ENCODE measurements around the gene SPEG. TPM values are rescaled to one million over a fixed set of nuclear protein-coding genes. Genes with fewer than 3 reads are reported as not detected.

The SPEG gene
- total and polyA plus RNA-seq, 2 donors (not counting 3 experiments of a cell fraction or from before 2014, with no cell fraction given), result 0.84 to 3.5 TPM

DNA sequence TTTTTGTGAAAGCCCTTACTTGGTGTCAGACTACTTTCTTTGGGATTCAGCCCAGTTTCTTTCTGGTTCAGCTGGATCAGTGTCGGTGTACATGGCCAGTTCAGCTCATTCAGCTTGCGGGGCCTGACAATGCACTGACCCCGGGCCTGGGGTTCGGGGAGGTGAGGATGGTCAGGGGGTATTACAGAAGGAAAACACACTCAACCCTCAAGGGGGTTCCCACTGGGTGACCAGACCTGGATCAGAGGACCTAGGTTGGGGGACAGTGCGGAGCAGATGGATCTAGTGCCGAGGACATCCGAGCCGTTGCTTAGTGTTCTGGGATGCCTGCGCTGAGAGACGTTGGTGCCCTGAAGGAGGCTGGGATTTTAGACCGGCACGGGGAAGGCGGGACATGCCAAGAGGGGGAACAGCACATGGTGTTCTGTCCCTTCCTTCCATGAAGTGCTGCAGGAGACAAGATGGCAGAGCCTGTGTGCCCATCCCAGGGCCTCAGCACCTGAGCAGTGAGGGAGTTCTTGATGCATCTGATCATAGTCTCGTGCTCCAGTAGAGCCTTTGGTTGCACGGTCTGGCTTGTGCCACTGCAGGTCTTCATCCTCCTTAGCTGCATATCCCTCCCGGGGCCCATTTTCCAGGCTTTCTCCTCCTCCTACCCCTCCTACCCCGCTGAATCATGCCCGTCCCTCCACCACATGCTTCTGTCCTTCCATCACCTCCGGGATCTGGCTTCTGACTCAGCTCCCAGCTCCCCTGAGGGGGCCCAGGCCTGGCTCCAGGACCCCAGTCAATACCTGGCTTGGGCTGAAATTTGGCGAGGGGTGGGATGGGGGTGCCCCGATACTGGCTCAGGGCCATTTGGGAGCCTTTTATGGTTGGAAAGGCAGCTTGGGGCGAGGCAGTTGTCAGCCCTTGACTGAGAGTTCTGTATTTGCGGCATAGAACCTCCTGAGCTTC is 18.0 kb downstream of the SPEG start:
- ChIA-PET CTCF (interaction anchor here (0.6 to 8.2 kb wide), 5 partner anchors 11 to 79 kb away, joined by 3 to 181 read pairs (median 6); no protein-coding TSS in a partner anchor), POLR2A (no interaction called here)
- Histone ChIP-seq H3K4me2 (ENCODE audit: insufficient read depth, low read length) (no peak overlapping the region), H3K9ac (replicated peaks; ENCODE audit: extremely low read depth, insufficient read depth, low read length) (no peak overlapping the region), H3K79me2 (ENCODE audit: control insufficient read depth, insufficient read depth, low read length) (no peaks in the 10 kb centered on the region), H4K20me1 (replicated peaks; ENCODE audit: control insufficient read depth, extremely low read depth, insufficient read depth, low read length) (no peaks in the 10 kb centered on the region), H3K36me3 (ENCODE audit: control insufficient read depth in 2 of 2, extremely low read depth in 1 of 2, insufficient read depth in 2 of 2, low read length in 2 of 2) (no peaks in the 10 kb centered on the region), H3K27ac (ENCODE audit: insufficient read depth, low read depth, low read length) (no peak overlapping the region), H3K27me3 (ENCODE audit: control insufficient read depth in 2 of 2, insufficient read depth in 2 of 2, low read length in 2 of 2) (peaks cover 0 to 1% of the 10 kb centered on the region in 2 experiments), H2AFZ (ENCODE audit: low read depth, low read length) (no peak overlapping the region), H3K4me1 (ENCODE audit: control insufficient read depth, extremely low read depth, insufficient read depth, low read length) (no peaks in the 10 kb centered on the region), H3K4me3 (replicated peaks in 1 of 3; ENCODE audit: insufficient read depth in 1 of 3, low read depth in 1 of 3, low read length in 3 of 3) (no peak overlapping the region), H3K9me3 (replicated peaks; ENCODE audit: control insufficient read depth, insufficient read depth, low read length) (no peaks in the 10 kb centered on the region), H3K9me1 (replicated peaks; ENCODE audit: control insufficient read depth, extremely low read depth, insufficient read depth, low read length) (no peaks in the 10 kb centered on the region)
- TF ChIP-seq POLR2AphosphoS5 (IDR thresholded peaks at IDR 0.05; ENCODE audit: insufficient read depth, low read depth, low read length) (no peak), GATA2 (IDR thresholded peaks at IDR 0.05; ENCODE audit: insufficient read depth, insufficient read length, low read depth, low read length) (no peak), FOS (IDR thresholded peaks at IDR 0.05; ENCODE audit: borderline replicate concordance, insufficient read depth, low read length) (no peak), POLR2A (IDR thresholded peaks at IDR 0.05; ENCODE audit: low read depth, low read length) (no peak)
- DNase-seq (ENCODE audit: low read depth, low spot score), result no peak
- FAIRE-seq, result no peak
- intact Hi-C loops (cut with micrococcal nuclease), result no loop called here
- dilution Hi-C loops (cut with MboI; ENCODE audit: extremely low pct_ligation_motif_present, low sequenced_read_pairs), result no loop called here
- no TSS peak for BruUV-seq (replicated peaks)
